ENCODE measurements around the gene RPP25L.

DNA sequence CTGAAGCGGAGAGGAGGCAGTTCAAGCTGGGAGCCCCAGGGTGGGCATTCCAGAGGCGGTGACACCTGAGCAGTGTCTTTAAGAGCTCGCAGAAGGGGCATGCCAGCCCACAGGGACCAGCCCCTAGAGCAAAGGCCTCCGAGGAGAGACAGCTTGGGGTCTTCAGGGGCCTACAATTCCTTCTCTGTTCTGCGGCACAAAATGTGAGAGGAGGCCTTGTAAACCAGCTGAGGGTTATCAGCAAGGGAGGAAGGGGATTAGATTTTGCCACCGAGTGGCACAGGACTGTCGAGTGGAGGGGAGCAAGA is 26.2 kb upstream of the RPP25L start:
- TF ChIP-seq, protein P1, sequence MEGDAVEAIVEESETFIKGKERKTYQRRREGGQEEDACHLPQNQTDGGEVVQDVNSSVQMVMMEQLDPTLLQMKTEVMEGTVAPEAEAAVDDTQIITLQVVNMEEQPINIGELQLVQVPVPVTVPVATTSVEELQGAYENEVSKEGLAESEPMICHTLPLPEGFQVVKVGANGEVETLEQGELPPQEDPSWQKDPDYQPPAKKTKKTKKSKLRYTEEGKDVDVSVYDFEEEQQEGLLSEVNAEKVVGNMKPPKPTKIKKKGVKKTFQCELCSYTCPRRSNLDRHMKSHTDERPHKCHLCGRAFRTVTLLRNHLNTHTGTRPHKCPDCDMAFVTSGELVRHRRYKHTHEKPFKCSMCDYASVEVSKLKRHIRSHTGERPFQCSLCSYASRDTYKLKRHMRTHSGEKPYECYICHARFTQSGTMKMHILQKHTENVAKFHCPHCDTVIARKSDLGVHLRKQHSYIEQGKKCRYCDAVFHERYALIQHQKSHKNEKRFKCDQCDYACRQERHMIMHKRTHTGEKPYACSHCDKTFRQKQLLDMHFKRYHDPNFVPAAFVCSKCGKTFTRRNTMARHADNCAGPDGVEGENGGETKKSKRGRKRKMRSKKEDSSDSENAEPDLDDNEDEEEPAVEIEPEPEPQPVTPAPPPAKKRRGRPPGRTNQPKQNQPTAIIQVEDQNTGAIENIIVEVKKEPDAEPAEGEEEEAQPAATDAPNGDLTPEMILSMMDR (IDR thresholded peaks at IDR 0.05 in 2 of 3, conservative IDR thresholded peaks at IDR 0.05 in 1 of 3; ENCODE audit: control insufficient read depth in 2 of 3, extremely low read depth in 1 of 3, insufficient read depth in 1 of 3, low read depth in 3 of 3, low read length in 3 of 3): no peak
- TF ChIP-seq FOXM1 (IDR thresholded peaks at IDR 0.05; ENCODE audit: low read depth, low read length): no peak
- TF ChIP-seq RAD21 (IDR thresholded peaks at IDR 0.05; ENCODE audit: insufficient read depth, low read depth, low read length): no peak
- TF ChIP-seq EP300 (IDR thresholded peaks at IDR 0.05; ENCODE audit: borderline replicate concordance in 1 of 2, control insufficient read depth in 1 of 2, low read depth in 2 of 2, low read length in 2 of 2): no peak

Data from GM12878 (cell line).